ENCODE measurements around the gene HDAC4.

GRCh38 chr2:239113171-239113570 is 287.6 kb downstream of the HDAC4 start:
- TF ChIP-seq GATA3 (IDR thresholded peaks at IDR 0.05; ENCODE audit: low read depth, low read length) (no peak), GATA2 (IDR thresholded peaks at IDR 0.05; ENCODE audit: low read depth, low read length) (no peak)

Measured in SH-SY5Y (cell line).